Left colon (tissue), 2 donors: ENCODE measurements around the gene CDH2. TPM values are rescaled to one million over a fixed set of nuclear protein-coding genes. Genes with fewer than 3 reads are reported as not detected.

Source experiments
- ATAC-seq: fragments of 200-7000 bp; cut with Tn5 transposase; one replicate; pipeline ENCODE4 v1.9.1; 2020; ENCODE audit warnings: mild to moderate bottlenecking, moderate library complexity
- DNase-seq, 2 donors: peaks; one replicate each; pipeline ENCODE4 v3.0.0-alpha.2; 2020
- intact Hi-C, 2 donors: fragments of 100-400 bp; cut with DNase I in 1 of 2; cut with micrococcal nuclease in 1 of 2; formaldehyde crosslinking; loops; one replicate each; pipeline versions ENCODE4 v1.11.2 to v1.14.0; 2022; cut with DNase I, micrococcal nuclease
- long read RNA-seq: library from polyadenylated mRNA; unstranded; transcript quantifications from one replicate; pipeline ENCODE4 v2.0.0, GENCODE V29; 2021
- total RNA-seq, 2 donors: library from RNA; stranded (reverse); fragmentation: NEBNext Ultra II Directional; extraction: Animal tissue kit (Norgen Biotek cat#: 25700); gene quantifications; one replicate each; pipeline ENCODE4 v1.2.1, GENCODE V29; 2021
- donor health status: DM: no; HTN: no; CAD: no.
- donor health status: DM: yes; HTN: yes; CAD: no.

CDH2 gene
- 1 to 10 TPM in 1 of 2 donors, under 1 TPM in 1; 0.98 to 1.8 TPM for total RNA-seq
- long read RNA-seq, result 0 reads

DNA sequence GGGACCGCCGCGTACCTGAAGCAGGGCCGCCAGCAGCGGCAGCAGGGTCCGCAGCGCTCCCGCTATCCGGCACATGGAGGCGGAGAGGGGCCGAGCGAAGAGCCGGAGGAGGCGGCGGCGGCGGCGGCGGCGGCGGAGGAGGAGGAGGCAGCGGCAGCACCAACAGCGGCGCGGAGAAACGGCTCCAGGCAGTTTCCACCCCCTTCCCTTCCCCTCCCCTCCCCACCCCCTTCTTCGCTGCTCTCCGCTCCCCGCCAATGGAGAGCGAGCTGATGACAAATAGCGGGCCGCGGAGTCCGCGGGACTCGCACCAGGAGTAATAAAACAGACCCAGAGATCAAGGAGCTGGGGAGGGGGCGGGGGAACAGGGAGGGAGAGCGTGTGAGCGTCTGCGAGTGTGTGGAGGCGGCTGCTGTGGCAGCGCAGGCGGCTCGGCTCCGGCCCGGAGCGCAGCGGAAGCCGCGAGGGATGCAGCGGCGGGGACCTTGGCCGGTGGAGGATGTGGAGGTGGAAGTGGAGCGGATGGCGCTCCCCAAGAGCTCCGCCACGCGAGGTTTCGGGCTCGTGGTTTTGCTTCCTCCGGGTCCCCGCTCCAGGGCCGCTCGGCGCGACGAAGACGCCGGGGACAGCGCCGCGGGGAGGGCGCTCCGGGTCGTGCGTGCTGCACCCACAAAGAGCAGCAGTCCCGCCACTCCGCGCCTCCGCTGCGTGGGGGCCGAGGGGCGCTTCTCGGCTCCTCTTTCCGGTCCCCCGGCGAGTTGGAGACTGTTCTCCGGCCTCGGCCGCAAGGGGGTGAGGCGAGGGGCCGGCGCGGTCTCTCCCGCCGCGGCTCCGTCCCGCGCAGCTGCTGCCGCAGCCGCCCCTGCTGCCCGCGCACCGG, at the start of gene CDH2:
Gene CDH2 (minus strand): TSS at position 183 of the 880 bp plus-strand sequence. CDS start 108 bp downstream, at position 75.
- no peak for DNase-seq
- ATAC-seq, result peak; percentile 12
- intact Hi-C loops, result no loop called here

DNA sequence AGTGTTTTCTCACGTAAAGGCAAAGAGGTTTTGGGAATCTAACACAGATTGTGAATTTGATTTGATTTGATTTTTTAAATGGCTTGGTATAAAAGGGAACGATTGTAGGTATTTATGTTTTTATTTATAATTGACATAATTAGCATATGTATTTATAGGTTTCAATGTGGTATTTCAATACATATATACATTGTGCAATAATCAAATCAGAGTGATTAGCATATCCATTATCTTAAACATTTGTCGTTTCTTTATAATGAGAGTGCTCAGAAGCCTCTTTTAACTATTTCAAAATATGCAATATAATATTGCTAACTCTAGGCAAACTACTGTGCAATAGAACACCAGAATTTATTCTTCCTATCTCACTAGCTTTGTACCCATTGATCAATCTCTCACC, 35.1 kb upstream of the CDH2 start:
- DNase-seq (no peak), ATAC-seq (no peak)
- intact Hi-C loops, result no loop called here

DNA sequence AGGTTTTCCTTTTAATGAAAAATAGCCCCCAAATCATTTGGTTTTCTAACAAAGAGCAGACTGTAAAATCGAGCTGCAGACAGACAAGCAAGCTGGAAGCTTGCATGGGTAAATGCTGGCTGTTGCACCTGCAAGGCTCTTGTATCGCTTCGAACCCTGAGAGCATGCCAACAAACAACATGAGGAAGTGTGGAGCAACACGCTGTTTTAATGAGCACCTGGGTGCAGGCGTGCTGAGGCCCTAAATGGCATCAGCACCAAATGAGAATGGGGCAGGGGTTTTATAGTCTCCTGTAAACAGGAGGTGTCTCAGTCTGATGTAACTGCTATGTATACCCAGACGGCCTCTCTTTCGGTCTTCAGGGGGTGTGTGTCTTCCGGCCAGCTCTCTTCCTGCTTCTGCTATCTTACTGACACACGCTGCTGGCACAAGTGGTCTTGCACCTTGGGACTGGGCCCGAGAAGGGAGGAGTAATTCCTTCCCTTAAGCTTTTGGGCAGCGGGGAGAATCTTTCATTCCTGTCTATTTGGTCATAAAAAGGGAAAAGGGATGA, 31.9 kb upstream of the CDH2 start:
- no peak for ATAC-seq
- DNase-seq, result no peak
- intact Hi-C loops, result no loop called here

DNA sequence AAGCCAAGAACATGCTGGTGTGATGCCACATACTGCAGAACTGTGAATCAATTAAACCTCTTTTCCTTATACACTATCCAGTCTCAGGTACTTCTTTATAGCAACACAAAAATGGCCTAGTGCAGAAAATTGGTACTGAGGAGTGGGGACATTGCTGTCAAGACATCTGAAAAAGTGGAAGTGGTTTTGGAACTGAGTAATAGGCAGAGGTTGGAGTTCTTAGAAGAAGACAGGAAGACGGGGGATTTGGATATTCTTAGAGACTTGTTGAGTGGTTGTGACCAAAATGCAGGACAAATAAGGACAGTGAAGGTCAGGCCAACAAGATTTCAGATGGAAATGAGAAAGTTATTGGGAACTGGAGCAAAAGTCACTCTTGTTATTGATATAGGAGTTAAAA, 31.3 kb upstream of the CDH2 start:
- ATAC-seq (no peak), DNase-seq (no peak)
- intact Hi-C loops, result no loop called here

DNA sequence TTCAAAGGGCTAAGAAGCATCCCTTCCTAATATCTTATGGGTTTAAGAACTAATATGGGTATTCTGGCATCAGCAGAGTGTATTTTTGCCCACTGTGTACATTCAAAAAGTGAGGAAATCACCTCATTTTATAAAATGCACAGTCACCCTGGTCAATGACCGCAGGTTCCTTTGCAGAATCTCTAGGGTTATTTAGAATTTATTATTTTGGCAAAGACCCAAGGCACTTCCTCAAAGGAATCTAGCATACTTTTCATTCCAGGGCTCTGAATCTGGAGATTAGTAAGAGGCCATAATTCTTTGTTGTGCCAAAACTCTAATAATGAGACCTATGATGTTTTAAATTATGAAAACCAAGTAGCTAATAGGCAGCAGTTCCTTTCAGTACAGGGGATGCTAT, 27.2 kb upstream of the CDH2 start:
- intact Hi-C loops, result no loop called here
- DNase-seq (no peak), ATAC-seq (no peak)

DNA sequence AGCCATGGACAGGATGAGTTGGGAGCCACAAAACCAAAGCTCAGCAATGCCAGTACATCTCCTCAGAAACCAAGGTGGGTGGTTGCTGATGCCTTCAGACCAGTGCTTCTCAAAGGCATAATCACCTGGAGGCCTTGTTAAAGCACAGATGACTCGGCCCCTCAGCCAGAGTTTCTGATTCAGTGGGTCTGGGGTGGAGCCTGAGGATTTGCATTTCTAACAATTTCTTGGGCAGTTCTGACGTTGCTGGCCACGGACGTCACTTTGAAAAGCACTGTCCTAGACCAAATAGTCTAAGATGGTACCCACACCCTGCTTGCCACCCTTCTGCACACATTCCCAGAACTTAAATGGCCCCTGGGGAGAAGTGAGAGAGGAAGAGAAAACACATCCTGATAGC, 24.1 kb upstream of the CDH2 start:
- ATAC-seq (no peak), DNase-seq (no peak)
- intact Hi-C loops, result no loop called here

DNA sequence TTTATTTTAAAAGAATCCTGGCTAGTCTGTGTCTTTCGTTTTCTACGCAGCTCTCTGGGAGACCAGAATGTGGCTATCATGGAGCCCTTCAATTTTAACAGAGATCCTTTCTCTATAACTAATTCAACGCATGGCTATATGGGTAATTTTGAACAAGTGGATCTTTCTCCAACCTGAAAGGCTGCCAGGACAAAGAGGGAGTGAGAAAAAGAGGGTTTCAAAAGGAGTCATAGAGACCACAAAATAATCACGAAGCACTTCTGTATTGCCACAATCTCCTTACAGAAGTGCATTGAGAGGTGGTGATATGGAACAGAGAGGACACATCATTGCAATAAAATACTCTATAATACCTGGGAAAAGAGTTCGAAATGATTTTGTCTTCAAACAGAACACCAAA, 21.7 kb upstream of the CDH2 start:
- intact Hi-C loops, result no loop called here
- no peak for ATAC-seq

DNA sequence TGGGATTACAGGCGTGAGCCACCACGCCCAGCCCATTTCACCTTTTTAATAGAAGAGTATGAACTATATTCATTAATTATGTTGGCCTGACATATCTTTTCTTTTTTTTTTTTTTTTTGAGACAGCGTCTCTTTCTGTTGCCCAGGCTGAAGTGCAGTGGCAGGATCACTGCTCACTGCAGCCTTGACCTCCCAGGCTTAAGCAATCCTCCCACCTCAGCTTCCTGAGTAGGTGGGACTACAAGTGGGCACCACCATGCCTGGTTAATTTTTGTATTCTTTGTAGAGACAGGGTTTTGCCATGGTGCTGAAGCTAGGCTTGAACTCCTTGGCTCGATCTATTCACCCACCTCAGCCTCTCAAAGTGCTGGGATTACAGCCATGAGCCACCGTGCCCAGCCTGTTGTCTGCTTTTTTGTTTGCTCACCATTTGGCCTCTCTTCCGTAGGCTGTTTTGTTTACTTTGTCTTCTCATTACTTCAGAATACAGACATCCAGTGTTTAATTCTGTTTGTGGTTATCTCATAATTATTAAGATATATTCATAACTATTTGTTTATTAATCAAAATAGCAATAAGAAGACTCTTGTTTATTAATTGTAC, 16.3 kb upstream of the CDH2 start:
- intact Hi-C loops, result no loop called here
- ATAC-seq (no peak), DNase-seq (no peak)

More for the DNA sequence above, 21.7 kb upstream of the CDH2 start:
- no peak for DNase-seq

DNA sequence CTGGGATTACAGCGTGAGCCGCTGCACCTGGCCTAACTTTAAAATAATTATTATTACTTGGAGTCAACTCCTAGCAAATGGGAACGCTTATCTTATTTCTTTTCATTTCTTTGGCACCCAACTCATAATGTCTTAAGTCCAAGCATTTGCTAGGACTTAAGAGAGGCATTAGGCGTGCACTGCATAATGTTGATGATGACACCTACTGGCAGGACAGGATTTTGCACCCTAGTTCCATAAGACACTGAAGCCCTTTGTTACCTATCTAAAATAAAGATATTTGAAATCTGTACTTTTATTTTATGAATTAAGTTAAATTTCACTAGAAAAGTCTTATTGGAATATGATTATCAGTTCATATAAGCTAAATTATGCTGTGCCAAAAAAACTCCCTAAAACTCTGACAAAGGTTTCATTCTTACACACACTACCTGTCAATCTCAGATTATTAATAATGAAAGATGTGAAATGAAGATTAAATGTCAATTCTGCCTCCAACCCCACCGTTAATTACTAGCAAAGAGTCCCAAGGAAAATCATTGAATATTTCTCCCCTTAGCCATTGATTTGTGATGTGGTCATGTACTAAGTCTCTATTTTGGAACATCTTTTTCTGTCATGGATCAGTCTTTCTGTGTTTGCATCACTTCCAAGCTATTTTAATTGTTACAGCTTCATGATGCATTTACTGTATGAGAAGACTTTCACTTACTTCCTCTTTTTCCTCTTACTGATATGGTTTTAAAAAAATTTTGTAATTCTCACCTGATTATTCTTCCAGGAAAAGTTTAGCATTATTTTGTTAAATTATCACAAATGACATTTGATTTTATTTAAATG, 12.7 kb upstream of the CDH2 start:
- DNase-seq (peak in 1 of 2 donors; percentile 22), ATAC-seq (no peak)
- intact Hi-C loops, result loop anchor here in 1 of 2 donors (10.0 kb wide), 1 partner anchor 585 kb away; no protein-coding TSS in a partner anchor

DNA sequence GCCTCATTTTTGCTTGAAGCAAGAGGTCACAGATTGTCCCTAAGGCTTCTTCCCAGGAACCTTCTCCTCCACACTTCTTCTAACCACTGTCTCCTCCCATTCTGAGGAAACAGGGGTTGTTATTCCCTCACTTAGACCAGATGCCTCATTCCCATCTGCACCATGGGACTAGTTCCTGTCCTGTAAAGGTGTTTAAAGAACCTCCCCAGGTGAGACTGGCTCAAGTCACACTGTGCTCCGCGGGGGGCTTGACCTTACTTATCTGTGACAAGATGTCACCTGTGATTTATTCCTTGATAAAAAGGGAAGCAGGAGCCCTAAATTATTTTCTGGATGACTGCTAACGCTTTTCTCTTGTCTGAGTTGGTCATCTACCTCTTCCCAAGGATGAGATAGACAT, 8.2 kb upstream of the CDH2 start:
- DNase-seq (no peak), ATAC-seq (no peak)
- intact Hi-C loops, result loop anchor here in 1 of 2 donors (10.0 kb wide), 1 partner anchor 580 kb away; no protein-coding TSS in a partner anchor

DNA sequence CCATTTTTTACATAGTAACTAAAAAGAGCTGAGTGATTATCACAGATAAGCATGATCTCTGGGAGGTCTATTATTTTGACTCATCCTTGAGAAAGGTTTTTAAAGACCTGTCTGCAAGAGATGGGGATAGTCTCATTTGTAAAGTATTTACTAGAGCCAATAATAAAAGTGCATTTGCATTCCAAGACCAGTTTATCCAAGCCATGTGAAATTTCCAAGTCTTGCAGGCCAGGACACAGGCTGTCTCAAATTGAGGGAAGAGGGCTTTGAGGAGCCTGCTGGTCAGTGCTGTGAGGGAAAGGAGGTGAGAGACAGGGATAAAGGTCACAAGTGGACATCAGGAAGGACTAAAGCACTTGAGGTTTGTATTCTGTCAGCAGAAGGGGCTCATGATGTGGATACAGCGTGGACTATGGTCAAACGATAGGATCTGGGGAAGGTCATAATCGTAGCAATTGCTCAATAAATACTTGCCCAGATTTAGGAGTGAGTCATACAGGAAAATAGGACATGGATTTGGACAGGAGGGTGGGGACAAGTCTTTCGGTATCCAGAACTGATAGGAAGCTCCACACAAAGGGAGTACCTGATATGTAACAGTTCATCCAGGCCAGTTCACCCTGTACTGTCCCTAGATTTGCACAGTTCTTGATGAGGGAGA, 6.6 kb upstream of the CDH2 start:
- ATAC-seq, result no peak
- intact Hi-C loops, result loop anchor here in 1 of 2 donors (10.0 kb wide), 1 partner anchor 579 kb away; no protein-coding TSS in a partner anchor
- no peak for DNase-seq

DNA sequence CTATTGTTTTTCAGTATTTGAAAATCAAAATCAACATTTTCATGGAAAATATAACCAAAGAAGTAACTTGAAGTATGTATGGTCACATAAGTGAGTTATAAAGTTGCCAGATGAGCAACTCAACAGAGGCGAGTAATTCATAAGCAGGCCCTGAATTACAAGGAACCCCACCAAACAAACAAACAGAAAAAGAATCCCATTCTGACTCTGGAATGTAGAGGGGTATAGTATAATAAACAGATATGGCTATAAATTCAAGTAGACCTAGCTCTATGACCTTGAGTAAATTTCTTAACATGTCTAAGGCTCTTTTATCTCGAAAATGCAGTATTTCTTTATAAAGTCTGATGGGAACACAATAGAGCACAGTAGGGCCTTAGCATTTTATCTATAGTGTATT, 4.7 kb upstream of the CDH2 start:
- no peak for DNase-seq
- ATAC-seq, result no peak
- intact Hi-C loops, result loop anchor here in 1 of 2 donors (10.0 kb wide), 1 partner anchor 577 kb away; no protein-coding TSS in a partner anchor

DNA sequence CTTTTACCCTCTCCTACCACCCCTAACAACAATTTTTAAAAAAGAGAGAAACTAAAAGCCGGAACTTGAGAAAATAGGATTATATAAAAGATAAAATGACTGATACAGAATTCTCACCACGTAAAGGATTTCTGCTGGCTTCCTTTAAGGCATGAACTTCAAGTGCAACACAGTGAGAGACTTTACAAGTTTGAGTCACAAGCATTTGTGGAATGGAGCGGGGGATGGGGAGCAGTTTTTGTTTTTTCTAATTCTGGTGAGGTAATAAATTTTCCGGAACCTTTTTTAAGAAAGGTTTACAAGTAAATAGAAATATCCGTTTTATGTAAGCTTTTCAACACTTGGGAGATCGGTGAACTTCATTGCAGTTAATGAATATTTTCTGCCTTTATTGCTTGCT, 1.8 kb upstream of the CDH2 start:
- intact Hi-C loops, result no loop called here
- ATAC-seq (no peak), DNase-seq (no peak)

DNA sequence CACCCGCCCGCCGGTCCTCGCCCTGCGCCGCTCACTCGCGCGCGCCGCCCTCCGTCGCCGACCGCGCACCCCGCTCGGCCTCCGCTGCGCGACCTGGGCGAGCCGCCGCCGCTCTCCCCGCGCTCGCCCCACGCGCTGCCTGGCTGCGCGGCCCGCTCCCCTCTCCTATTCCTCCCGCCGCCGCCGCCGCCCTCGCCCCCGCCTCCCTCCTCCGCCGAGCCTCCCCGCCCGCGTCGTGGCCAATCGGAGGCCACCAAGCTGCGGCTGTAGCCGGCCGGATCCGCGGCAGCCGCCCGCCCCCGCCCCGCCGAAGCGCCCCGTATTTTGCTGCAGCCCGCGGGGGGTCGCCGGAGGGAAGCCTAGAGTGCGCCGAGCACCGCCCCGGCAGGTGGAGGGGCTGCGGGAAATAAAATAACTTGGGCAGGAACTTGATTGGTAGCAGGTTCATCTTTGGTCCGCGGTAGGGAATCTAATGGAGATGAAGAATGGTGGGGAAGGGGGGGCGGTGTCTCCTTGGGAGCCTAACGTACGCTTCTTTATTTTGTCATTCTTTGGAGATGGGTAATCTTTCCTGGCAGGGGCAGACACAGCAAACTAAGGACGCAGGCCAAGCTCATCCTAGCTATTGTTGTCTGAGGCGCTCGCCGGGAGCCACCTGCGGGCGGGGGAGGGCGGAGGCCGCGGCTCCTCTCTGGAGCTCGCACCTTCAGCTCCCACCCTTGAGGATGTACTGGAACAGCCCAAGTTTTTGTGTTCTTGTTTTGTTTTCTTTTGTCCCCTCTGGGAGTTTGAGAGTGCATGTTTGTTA, 1.1 kb upstream of the CDH2 start:
- intact Hi-C loops, result no loop called here
- ATAC-seq, result peak; percentile 29
- DNase-seq, result no peak

DNA sequence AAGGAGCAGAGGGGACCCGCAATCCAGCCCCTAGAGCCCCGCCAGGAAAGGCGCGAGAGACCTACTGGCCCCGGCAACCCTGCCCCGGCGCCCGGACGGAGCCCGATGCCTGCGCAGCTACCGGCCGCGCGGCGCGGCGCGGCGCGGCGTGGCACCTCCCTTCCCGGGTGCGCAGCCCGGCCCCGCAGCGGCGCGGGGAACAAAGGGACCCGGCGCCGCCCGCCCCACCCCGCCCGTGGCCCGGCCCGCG, 307 bp downstream of the CDH2 start:
- intact Hi-C loops, result no loop called here
- ATAC-seq (no peak), DNase-seq (no peak)

DNA sequence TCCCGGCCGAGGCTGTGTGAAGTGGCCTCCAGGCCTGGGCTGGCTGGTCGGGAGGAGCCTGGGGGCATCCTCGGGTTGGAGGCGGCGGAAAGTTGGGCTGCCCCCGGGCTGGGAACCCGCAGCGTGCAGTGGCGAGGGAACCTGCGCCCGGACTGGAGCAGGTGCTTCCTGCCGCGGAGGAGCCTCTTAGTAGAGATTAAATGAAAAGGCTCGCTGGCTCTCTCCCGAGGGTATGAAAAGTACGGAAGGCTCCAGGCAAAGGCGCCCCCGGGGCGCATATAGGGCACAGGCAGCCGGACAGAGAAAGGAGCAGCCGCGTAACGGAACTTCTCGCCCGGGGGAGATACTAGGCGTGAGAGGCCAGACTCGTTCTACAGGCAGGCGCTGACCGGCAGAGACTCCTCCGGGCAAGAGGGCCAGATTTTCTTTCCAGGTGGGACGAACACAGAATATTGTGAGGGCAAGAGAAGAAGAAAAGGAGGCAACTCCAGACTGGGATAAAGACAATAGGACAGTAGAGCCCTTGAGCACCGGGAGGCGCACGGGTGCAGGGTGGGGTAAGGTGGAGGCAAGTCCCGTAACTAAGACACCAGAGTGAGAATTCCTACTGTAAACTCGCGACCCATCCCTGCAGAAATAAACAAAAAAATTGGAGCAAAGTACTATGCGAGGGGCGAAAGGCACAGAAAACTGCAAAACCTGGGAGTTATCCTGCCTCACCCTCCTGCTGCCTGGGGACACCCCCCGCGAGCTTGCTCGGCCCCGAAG, 816 bp downstream of the CDH2 start:
- intact Hi-C loops, result no loop called here
- DNase-seq, result no peak
- ATAC-seq, result no peak
